GM21717 (cell line): ENCODE measurements around the gene CSK.

Experiments
- ATAC-seq: cut with Tn5 transposase; IDR thresholded peaks from one replicate; pipeline ENCODE4 v1.9.1; 2021; ENCODE audit warnings: mild to moderate bottlenecking, moderate library complexity; ENCODE audit not compliant: unreplicated experiment

The CSK gene

GRCh38 chr15:74822233-74822632 is 40.4 kb downstream of the CSK start:
- no peak for ATAC-seq

- ATAC-seq: no peak
Observed at GRCh38 chr15:74823324-74823723, 41.4 kb downstream of the CSK start.

- no peak for ATAC-seq
Observed at GRCh38 chr15:74824976-74825375, 43.1 kb downstream of the CSK start.

GRCh38 chr15:74825866-74826265 is 44.0 kb downstream of the CSK start:
- no peak for ATAC-seq

GRCh38 chr15:74826364-74826819 is 44.5 kb downstream of the CSK start, which contains the start of gene CPLX3:
CPLX3 (plus strand) TSS chr15:74826627; CDS start chr15:74826704, 77 bp downstream.
- ATAC-seq: no peak

GRCh38 chr15:74826921-74827320 is 45.0 kb downstream of the CSK start:
- no peak for ATAC-seq

GRCh38 chr15:74827614-74828013 is 45.7 kb downstream of the CSK start:
- ATAC-seq: no peak

GRCh38 chr15:74828835-74829234 is 47.0 kb downstream of the CSK start:
- no peak for ATAC-seq

GRCh38 chr15:74829486-74829885 is 47.6 kb downstream of the CSK start:
- no peak for ATAC-seq

- no peak for ATAC-seq
Observed at GRCh38 chr15:74829991-74830390, 48.1 kb downstream of the CSK start.

GRCh38 chr15:74830868-74831267 is 49.0 kb downstream of the CSK start:
- ATAC-seq: no peak

- no peak for ATAC-seq
Observed at GRCh38 chr15:74831813-74832495, 50.1 kb downstream of the CSK start.

GRCh38 chr15:74832826-74833225 is 50.9 kb downstream of the CSK start:
- no peak for ATAC-seq

GRCh38 chr15:74833376-74834107 is 51.7 kb downstream of the CSK start:
- no peak for ATAC-seq

- no peak for ATAC-seq
Observed at GRCh38 chr15:74835312-74835823, 53.5 kb downstream of the CSK start.

- no peak for ATAC-seq
Observed at GRCh38 chr15:74836846-74837245, 55.0 kb downstream of the CSK start.

GRCh38 chr15:74837482-74838136 is 55.7 kb downstream of the CSK start:
- ATAC-seq: no peak

- no peak for ATAC-seq
Observed at GRCh38 chr15:74838137-74838516, 56.2 kb downstream of the CSK start.

GRCh38 chr15:74838746-74839525 is 57.1 kb downstream of the CSK start:
- no peak for ATAC-seq

GRCh38 chr15:74839526-74840395 is 57.9 kb downstream of the CSK start:
- ATAC-seq: no peak
